NCI-H748 treated with DMSO at 0.1 percent for 48 hours (cell line): ENCODE measurements around the gene MCC.

Experiments used
- DNase-seq: peaks from one replicate; lab custom pipeline; 2025; lab: John Stamatoyannopoulos, UW

MCC gene

GRCh38 chr5:113245427-113246225 lies 242.6 kb downstream of the MCC start:
- no peak for DNase-seq

- DNase-seq, result no peak
Measured at GRCh38 chr5:113244966-113245365, 243.3 kb downstream of the MCC start.

- DNase-seq, result no peak
Measured at GRCh38 chr5:113243349-113243664, 244.9 kb downstream of the MCC start.

DNA sequence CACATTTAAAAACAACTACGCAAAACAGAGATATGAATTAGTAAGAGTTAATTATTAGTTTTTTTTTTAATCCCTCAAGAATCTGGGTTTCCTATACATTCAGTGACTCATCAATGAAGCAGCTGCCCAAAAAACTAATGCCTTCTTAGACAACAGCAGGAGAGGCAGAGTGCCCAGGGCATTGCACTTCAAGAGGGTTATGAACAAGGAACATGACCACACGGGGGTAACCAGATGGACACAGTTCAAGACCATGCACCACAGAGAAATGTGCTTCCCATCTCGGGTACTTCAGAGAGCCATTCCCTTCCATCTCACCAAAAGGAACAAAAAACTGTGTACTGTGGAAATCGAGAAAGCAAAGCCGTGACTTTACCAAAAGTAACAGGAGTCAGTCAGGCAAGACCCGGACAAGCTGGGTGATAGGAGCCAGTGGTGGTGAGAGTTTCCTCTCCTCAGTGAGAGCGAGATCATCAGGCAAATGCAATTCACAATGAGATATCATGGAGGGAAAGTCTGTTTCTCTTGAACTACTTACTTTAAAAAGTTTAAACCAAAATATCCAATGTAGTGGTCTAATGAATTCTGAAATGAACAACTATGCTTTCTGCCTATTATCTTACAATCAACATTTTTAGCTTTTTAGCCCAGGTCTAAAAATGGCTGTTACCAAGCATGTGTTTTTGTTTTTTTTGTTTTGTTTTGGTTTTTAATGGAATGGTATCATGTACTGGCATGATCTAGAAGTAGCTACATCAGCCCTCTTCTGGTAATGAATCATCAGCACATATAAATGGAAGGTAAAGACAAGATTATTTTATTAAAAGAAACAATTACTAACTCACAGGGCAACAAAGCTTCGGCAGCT lies 245.5 kb downstream of the MCC start:
- DNase-seq, result no peak

DNA sequence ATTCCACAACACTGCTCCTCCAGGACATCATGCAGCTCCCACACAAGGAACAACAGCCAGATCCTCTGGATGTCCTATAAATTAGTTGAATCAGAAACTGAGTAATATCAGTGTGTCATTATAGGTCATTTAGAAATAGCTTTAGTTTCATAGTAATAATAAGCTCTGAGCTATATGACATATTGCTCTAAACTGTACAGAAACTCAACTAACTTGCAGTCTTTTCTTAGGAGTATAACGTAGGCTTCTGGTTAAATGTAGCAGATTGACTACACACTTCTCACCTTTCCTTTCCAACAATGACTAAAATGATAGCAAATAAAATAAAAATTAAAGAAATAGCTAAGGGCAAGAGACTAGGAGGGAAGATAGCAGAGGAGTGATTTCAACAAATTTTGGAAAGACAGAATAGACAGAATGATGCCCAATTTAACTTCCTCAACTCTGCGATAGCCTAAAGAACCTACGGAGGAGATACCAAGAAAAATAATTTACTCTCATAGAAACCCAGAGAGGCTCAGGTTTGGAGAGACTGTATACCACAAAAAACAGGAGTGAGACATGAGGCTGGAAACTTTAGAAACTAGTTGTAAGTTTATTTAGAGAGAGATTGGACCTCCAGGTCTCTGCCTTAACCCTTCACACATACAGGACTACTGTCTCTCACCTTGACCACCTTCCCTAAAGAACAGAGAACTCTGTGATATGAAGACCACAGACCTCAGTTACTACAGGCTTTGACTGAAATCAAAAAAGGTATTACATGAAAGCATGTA lies 247.1 kb downstream of the MCC start:
- DNase-seq, result no peak

GRCh38 chr5:113240032-113240431 lies 248.2 kb downstream of the MCC start:
- no peak for DNase-seq

- DNase-seq, result no peak
Measured at GRCh38 chr5:113237893-113238292, 250.4 kb downstream of the MCC start.

- DNase-seq, result no peak
Measured at GRCh38 chr5:113236536-113237288, 251.5 kb downstream of the MCC start.

GRCh38 chr5:113235884-113236283 lies 252.4 kb downstream of the MCC start:
- DNase-seq, result no peak

- no peak for DNase-seq
Measured at GRCh38 chr5:113234546-113234945, 253.7 kb downstream of the MCC start.

DNA sequence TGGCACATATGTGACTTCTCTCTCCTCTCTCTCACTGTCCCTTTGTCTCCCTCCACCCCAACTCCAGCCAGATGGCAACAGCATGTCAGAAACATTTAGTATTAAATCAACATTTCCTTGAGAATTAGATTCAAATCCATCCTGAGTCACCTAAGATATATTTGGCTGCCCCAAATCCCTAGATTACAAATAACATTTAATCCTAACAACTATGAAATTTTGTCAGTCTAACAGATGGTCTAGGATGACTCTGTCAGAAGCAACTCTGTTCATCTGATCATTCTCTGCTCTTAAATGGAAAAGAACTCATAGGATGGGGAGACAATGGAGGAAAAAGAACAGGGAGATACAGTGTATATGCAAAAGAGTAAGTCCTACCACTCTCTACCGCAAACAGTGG lies 254.6 kb downstream of the MCC start:
- no peak for DNase-seq

DNA sequence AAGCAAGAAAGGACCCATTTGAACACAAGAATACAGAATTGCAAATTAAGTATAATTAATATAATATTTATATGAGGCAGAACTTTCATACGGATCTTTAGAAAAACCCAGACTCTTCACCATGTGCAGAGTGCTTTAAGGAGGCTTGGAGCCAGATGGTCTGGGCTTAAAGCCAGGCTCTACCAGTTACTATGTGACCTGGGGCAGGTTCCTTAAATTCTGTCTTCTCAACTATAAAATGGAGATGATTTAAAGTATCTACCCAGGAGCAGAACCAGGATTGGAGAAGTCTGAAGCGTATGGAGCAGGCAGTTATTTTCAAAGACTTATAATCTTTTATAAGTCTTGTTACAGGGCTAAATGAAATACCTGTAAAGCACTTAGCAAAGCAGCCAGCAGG lies 255.6 kb downstream of the MCC start:
- DNase-seq, result no peak

DNA sequence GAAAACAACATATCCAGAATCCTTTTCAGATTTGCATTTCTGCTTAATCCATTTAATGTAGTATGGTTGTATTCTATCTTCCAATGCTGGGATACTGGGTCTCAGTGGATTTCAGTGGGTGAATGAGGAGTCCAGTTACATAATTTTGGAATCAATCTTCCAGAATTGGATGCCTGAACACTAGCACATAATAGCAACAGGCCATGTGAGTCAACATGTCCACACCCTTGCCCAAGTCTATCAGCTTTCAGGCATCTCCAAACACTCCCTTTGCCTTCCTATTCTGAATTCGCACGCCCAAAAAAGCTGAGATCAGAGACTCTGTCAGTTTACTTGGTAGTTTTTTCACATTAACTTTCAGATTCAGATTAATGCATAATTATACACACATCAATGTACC lies 256.0 kb downstream of the MCC start:
- no peak for DNase-seq

GRCh38 chr5:113231653-113232000 lies 256.6 kb downstream of the MCC start:
- DNase-seq, result no peak

GRCh38 chr5:113230711-113231652 lies 257.3 kb downstream of the MCC start:
- no peak for DNase-seq

GRCh38 chr5:113227798-113228197 lies 260.5 kb downstream of the MCC start:
- no peak for DNase-seq

DNA sequence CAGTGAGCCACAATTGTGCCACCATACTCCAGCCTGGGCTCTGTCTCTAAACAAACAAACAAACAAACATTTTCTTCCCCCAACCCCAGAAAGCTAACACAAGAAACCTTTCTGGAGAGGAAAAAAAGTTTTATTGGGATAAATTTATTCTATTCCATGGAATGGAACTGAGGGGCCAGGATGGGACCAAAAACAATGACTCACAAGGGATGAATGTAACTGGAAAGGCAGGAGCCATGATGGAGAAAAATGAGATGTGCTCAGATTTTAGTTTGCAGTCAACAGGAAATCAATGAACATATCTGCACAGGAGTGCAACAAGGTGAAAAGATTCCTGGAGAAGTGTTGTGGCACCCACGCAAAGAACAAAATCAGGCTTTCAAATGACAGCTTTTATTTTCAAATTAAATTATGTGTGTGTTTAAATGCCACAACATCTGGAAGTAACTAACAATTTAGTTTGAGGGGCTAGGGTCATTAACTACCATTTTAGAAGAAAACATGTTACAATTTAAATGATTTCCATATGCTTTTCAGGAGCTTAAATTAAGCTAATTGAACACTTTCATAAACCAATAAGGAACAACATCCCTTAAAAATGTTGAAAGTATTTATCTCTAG lies 262.0 kb downstream of the MCC start:
- no peak for DNase-seq

GRCh38 chr5:113225259-113225658 lies 263.0 kb downstream of the MCC start:
- no peak for DNase-seq

- DNase-seq, result no peak
Measured at GRCh38 chr5:113224605-113225065, 263.6 kb downstream of the MCC start.
